H1 (cell line): ENCODE results near the gene COL6A1. TPM values are rescaled to one million over a fixed set of nuclear protein-coding genes. Genes with fewer than 3 reads are reported as not detected.

Experiments used
- BACH1 ChIP-seq: IDR thresholded peaks from 2 replicates; pipeline ENCODE4 v1.6.1; 2012; ENCODE audit warnings: low read length, improper control_type of control experiment
- CHD2 ChIP-seq: IDR thresholded peaks from 2 replicates; pipeline ENCODE4 v1.6.1; 2012; ENCODE audit warnings: low read length, improper control_type of control experiment
- KDM1A ChIP-seq: fragments of 200-600, 300-600 bp; sonication (generic); IDR thresholded peaks from 2 replicates; pipeline ENCODE4 v1.7.1; 2016; ENCODE audit warnings: mild to moderate bottlenecking, low read length, borderline replicate concordance
- SP4 ChIP-seq: IDR thresholded peaks from 2 replicates; pipeline ENCODE4 v1.6.1; 2012; ENCODE audit warnings: low read length, inconsistent platforms
- polyA plus RNA-seq, 7 experiments: library from polyadenylated mRNA; depleted of rRNA in 3 of 7; stranded (reverse) in 5 of 7; unstranded in 2 of 7; fragments of >200 nt in 5 of 7; fragments of 200-250 nt in 2 of 7; gene quantifications; 1 replicate in 5 of 7; 2 replicates in 1 of 7; 4 replicates in 1 of 7; pipeline versions ENCODE4 v1.2.1 to v1.2.3, GENCODE V29; 2011 to 2013; ENCODE audit warnings: missing spikeins in 2 of 7, mixed read lengths in 2 of 7
- total RNA-seq: library from RNA; stranded (reverse); fragmentation: NEBNext Ultra II Directional; extraction: Animal tissue kit (Norgen Biotek cat#: 25700); gene quantifications from 2 replicates; pipeline ENCODE4 v1.2.1, GENCODE V29; 2021

The COL6A1 gene
- total and polyA plus RNA-seq, 2 of the 8 experiments (the other 6 are each of a cell fraction or from before 2014, with no cell fraction given), result 100 to 115 TPM

DNA sequence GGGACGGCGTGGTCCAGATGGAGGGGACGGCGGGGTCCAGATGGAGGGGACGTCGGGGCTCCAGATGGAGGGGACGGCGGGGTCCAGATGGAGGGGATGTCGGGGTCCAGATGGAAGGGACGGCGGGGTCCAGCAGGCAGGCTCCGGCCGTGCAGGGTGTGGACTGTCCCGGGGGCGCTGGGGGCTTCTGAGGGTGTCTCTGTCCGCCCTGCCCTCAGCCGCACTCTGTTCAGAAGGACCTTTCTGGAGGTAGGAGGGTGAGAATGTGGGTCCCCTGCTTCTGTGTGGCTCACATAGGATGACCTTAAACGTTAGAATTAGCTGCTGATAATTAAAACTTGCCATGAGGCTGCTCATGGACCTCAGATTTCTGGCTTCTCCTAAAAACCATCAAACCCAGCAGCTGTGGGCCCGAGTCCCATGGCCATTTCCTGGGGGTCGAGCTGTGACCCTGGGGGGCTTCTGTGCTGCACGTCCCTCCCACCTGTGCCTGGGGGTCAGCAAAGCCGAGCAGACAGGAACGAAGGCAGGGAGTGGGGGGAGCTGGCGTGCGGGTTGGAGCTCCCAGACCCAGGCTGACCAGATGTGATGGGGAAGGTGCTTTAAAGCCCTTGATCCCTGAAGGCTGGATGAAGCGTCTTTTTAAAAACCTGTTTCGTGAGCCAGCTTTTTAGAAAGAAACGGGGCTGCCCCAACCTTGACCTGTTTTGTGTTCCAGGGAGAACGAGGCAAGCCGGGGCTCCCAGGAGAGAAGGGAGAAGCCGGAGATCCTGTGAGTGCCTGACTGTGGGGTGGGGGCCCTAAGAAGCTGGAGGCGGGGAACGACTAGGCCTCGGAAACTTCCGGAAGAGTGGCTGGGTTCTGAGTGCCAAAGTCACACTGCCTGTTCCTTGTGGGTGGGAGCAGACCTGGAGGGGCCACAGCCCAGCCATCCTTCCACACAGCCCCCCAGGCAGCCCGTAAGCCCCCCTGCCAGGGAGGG lies 7.1 kb downstream of the COL6A1 start (continued):
- TF ChIP-seq BACH1 (no peak), SP4 (no peak), KDM1A (no peak), CHD2 (no peak)
